Thyroid gland (tissue), 4 donors: ENCODE data around the gene GALNS.

Experiments used
- CTCF ChIP-seq, 6 experiments: fragments of 200-600 bp in 3 of 6; fragments of 450-650 bp in 3 of 6; sonication (generic) in 3 of 6; IDR thresholded peaks; one replicate each; pipeline ENCODE4 v1.5.1; 2016 to 2019; ENCODE audit warnings: antibody characterized with exemption in 6 of 6, mild to moderate bottlenecking in 2 of 6, inconsistent platforms in 1 of 6, moderate library complexity in 1 of 6
- POLR2A ChIP-seq, 2 donors: fragments of 450-650 bp; IDR thresholded peaks; one replicate each; pipeline ENCODE4 v1.6.1; 2017; ENCODE audit warnings: antibody characterized with exemption in 2 of 2, mild to moderate bottlenecking in 2 of 2, moderate library complexity in 1 of 2

DNA sequence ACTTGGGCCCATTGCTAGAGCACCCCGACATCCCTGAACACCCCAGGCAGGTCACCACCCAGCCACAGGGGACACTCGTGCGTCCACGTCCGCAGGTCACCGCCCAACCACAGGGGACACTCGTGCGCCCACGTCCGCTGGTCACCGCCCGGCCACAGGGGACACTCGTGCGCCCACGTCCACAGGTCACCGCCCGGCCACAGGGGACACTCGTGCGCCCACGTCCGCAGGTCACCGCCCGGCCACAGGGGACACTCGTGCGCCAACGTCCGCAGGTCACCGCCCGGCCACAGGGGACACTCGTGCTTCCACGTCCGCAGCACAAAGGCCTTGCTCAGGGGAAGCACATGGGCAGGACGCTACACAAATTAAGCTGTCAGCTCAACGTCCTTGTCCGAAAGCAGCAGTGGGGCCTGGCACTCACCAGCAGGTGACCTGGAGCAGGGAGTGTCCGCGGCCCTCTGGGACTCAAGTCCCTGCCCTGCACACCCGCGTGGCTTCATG, 17.7 kb downstream of the GALNS start:
- TF ChIP-seq POLR2A (IDR thresholded peaks at IDR 0.05) = no peak
- TF ChIP-seq CTCF (IDR thresholded peaks at IDR 0.05) = no peak
